Activated CD4-positive, alpha-beta T cell treated with anti-CD3 and anti-CD28 coated beads, Interleukin-2, Interleukin-4, amounts not matched to agents 100 ng/mL and 50 ng/mL, durations not matched to agents 16 hours and 8 hours (primary cell): ENCODE measurements around the gene CYP4V2.

Source experiments
- DNase-seq: peaks from one replicate; pipeline ENCODE4 v3.0.0-alpha.2; 2020; ENCODE audit warnings: low spot score

The CYP4V2 gene

DNA sequence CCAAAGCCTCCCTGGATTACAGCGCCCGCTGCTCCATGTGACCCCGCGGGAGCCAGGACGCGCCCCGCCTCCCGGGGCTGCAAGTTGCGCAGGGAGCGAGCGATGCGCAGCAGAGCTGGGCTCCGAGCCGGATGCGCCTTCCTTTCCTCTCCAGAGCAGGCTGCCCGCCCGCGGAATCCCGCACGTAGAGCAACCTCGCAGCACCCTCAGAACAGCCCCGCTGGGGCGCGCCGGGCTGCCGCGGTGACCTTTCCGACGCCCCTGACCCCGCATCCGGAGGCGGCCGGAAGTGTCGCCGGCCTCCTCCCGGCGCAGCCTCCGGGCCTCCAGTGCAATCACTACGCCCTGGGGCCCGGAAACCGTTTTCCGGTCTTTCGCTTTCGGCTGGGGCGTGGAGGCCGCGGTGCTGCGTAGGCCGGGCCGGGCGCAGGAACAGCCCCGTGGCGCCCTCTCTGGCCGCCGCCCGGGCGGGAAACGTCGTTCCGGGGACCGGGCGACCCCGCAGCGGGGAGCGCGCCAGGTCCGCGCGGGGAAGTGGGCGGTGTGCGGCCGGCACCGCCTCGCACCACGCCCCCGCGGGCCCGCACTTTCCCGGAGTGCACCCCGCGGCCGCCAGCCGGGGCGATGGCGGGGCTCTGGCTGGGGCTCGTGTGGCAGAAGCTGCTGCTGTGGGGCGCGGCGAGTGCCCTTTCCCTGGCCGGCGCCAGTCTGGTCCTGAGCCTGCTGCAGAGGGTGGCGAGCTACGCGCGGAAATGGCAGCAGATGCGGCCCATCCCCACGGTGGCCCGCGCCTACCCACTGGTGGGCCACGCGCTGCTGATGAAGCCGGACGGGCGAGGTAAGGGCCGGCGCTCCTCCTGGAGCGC, at the start of gene CYP4V2:
TSS of gene CYP4V2 (plus strand) at position 368 of the 866 bp plus-strand sequence. CDS start at position 625, 257 bp downstream.
- DNase-seq = peak; percentile 90

DNA sequence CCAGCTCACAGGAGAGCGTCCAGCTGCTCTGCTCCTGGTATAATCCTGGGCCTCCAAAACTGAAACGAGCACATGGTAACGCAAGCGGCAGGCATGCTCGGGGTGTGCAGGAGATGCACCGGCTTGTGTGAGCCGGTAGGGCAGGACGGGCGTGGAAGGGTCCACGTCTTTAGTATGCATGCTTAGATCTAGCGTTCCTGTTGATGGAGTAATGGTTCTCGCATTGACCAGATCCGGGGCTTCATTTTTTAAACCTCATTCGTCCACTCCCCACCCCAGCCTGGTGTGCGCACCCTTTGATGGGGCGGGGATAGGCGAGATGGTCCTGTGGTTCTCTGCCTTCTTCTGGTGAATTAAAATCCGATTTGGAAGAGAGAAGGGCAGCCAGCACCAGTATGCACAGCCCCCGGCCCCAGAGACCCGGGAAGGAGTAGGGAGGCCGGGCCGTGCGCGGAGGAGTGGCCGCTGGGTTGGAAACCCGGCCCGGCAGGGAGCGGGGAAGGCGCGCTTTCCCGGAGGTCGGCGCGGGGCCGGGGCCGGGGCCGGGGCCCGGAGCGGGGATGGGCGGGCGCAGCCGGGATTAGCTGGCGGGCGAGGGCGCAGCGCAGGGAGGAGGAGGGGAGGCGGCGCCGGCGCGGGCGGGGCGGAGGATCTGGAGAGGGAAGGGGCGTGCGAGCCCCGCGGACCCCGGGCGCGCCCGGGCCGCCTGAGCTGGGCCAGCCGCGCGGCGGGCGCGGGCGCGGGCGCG, 47.0 kb upstream of the CYP4V2 start:
- no peak for DNase-seq

DNA sequence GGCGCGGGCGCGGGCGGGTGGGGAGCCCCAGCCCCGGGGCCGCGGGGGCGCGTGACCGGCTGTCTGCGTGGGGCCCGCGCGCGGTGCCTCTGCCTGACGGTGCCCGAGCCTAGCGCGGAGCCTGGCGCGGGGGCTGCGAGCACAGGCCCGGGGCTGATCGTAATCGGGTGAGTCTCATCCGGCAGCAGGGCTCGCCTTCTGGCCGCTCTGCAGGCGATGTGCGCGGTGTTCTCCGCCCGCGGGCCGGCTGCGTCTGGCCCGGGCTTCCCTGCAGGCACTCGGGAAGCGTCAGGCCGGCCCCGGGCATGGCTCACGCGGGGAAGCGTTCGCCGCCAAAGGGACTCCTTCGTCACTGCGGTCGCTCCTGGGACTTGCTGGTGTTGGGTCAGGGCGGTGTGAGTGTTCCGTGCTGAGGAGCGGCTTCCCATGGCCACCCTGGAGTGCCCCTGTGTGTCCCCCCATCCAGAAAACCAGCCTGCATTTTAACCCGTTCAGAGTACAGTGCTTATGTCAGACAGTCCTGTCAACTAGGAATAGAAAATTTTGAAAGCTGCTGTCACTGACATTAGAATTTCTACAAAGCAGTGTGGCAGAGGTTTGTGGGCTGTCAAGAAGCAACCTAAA, 46.3 kb upstream of the CYP4V2 start:
- peak; percentile 19 for DNase-seq

DNA sequence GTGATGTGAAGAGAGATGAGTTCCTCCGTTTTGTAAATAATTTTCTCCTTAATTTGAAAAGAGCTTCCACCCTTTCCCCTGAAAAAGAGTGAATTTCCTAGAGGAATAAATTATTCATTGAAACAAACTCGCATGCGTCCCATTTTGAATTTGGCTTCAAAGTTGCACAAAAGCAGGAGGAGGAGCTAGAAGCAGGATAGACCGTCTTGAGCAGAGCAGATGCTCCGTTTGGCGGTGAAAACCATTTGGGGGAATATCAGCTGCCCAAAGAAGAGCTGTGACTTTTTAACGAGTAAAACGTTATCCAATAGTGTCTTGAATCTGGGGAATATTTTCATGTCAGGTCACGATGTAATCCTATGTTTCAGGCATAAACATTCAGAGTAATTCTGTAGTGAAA, 44.9 kb upstream of the CYP4V2 start:
- DNase-seq = no peak

DNA sequence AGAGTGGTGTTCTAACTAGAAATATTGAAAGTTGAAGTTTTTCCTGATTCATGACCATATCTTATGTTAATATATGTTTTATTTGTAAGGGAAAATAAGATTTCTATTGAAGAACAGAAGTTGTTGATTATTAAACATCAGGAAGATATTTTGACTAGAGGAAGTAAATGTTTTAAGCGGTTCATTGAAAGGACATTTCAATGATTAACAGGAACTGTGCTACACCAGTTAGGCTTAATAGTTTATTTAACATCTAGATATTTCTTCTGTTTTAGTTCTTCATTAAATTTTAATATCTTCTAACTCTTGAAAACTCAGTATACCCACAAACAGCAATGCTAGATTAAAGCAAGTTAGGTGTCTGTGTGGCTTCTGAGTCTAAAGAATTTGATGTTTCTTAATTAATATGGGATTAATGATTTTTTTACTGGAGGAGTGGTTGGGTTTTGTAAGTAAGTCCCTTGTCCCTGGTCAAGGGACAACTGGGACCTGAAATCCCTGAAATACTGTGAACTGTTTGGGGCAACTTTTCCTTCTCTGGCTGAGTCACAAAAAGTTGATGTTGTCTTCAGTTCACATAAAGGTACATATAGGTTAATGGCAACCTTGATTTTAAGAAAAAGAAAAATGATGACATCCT, 42.9 kb upstream of the CYP4V2 start:
- DNase-seq = no peak

DNA sequence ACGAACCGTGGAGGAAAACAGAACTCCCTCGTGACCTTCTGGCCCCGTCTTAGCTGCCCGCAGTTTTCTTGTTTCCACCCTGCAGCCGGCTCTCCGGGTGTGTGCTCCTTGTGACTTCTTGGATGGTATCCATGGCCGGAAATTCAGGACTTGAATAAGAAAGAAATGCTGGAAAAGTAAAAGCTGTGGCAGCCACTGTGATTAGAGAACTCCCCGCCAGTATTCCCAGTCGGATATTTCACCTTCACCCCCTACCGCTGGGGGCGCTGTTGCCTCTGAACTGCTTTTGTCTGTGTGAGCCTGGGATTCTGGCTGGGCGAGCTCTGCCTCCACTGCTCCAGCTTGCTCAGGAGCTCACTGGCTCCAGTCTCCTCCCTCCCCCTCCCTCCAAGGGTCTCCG, 41.5 kb upstream of the CYP4V2 start:
- DNase-seq = no peak

DNA sequence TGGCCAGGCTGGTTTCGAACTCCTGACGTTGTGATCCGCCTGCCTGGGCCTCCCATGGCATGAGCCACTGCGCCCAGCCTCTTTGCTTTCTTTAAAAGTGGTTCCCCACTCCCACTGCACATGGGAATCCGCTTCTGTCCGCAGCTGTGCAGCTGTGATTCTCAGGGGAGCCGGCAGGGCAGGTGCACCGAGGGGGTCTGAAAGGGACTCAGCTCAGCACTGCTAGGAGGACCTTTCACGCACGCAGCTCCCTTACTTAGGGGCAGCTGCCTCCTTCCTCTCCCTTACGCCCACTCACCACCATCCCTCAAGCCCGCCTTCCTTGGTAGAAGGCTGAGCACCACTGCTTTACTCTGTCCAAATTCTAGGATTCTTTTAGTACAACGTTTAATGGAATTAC, 40.4 kb upstream of the CYP4V2 start:
- DNase-seq = no peak

DNA sequence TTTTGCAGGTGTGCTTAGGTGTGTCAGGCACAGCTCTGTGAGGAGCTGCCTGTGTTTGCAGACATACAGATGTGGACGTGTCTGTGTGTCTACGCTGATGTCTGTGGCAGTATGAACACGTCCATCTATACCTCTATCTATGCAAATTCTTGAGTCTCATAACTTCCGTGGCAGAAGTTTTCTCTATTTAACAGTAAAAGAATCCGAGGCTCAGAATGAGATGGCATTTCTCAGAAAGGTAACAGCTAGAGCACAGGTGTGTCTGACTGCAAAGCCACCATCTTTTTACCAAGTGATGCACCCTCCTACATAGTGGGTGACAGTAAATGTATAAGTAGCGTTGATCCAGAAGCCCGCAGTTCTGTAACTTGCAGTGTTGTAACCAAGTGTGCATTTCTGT, 39.9 kb upstream of the CYP4V2 start:
- no peak for DNase-seq

DNA sequence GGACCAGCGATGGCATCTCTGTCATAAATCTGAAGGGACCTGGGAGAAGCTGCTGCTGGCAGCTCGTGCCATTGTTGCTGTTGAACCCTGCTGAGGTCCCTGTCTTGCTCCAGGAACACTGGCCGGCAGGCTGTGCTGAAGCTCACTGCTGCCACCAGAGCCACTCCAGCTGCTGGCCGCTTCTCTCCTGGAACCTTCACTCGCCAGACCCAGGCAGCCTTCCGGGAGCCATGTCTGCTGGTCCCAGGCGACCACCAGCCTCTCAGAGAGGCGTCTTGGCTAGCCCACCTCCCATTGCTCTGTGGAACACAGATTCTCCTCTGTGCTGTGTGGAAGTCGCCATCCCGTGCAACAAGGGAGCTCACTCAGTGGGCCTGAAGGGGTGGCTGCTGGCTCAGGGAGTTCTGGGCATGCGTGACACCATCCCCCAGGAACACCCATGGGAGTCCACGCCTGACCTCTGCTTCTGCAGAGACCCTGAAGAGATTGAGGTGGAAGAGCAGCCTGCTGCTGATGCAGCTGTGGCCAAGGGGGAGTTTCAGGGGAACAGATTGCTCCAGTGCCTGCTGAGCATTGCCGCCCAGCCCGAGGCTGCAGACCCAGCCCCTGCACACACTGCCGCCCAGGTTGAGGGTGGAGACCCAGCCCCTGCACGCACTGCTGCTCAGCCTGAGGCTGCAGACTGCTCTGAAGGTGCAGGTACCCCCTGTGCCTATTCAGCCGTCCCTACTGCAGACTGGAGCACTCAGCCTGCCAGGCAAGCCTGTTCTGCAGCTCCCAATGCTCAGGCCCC, 33.1 kb upstream of the CYP4V2 start:
- no peak for DNase-seq

DNA sequence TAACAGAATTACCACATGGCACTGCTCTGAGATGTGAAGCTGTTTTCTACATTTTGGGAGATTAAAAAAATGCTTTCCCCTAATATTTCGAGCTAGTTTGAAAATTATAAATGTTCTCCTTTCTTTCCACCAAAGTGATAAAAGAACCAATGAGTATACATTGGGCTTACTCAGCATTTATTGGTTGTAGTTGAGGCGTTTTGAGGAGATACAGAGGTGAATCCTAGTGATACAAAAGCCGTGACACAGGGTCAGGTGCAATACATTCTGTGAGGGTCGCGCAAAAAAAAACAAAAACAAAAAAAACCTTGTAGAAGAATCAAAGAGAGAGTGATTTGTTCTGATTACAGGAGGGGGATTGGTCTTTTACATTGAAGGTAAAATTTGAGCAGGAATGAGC, 32.4 kb upstream of the CYP4V2 start:
- DNase-seq = no peak

DNA sequence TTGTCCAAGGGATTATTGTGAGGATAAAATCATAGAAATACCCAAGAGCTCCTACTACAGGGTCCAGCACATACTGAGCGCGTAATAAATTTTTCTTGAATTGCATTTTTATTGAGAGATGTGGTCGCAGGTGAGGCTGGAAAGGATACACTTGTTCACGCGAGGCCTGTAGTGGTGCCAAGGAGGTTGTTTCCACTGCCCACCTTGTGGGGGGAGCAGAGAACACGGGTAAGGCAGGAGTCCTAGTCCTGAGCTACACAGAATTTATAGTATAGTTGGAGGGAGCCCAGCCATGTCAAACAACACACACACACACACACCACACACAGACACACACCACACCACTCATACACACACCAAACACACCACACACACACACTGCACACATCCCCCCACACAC, 31.8 kb upstream of the CYP4V2 start:
- no peak for DNase-seq

DNA sequence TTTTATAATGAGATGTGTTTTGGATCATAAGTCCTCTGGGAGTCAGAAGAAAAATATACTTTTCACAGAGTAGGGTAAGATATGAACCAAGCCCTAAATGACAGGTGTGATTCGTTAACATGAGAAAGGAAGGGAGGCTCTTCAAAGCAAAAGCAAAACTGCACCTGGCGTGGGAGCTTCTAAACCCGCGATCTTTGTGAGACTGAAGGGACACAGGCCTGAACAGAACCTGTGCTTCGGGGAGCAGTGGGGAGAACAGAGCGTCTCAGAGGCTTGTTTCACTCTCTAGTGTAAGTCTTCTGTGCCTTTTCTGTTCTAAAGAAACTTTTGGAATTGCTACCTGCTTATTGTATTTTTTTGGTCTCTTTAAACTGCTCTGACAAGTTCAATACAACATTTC, 30.2 kb upstream of the CYP4V2 start:
- peak; percentile 19 for DNase-seq

DNA sequence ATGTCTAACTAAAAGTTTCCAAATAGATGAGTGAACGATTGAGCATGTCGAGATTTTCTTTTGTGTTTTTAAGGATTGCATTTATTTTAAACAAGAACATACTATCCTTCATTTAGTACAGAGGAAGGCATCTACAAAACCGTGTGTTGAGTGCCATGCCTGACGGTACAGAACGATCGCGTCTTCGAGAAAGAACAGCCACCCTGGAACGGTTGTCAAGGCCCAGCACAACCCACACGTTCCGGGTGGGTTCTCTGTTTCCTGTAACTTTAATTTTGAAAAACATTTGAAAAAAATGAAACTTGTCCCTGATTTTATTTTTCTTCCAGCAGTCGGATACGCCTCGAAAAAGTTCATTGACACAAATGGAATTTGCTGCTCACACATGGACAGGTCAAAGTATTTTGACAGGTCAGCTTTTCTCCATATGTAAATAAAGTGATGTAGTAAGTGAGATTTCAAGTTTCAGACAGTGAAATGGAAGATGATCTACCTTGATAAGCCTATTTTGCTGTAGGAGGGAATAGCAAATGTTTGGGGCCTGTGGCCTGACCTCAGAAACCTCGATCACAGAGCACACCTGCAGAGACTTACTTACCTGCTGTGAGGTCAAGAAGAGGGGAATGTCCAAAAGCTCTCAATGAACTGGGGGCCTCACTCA, 24.4 kb upstream of the CYP4V2 start:
- no peak for DNase-seq

DNA sequence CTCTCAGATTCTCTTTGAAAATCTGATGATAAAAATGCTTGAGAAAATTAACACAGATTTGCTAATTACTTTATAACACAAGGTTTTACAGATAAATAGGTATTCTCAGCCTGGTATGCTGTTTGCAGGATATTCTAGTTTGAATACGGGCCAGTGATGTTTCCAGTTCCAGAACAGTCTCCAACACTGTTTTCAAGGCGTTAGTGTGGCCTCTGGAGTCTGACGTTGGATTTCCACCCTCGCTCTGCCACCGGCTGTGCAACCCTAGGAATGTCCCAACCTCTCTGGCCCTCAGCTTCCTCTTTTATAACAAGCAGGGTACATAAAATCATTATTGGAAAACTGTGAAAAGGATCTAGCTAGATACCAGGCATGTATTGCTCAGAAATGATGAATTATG, 23.8 kb upstream of the CYP4V2 start:
- DNase-seq = no peak

DNA sequence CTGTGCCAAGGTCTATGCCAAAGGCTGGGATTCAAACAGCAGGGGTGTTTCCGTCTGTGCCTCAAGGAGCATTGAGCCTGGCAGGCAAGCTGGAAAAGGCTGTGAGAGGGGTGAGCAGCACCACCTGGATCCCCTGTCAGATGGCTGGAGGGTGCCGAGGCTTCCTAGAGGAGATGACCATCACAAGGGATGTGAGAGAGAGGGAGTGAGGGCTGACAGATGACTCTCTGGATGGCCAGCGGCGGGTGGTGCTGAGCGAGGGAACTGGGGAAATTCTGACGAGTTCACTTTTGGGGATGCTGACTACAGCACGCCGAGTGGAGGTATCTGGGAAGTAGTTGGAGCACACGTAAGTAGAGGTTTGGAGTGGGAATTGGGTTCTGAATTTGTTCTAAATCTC, 22.6 kb upstream of the CYP4V2 start:
- no peak for DNase-seq

DNA sequence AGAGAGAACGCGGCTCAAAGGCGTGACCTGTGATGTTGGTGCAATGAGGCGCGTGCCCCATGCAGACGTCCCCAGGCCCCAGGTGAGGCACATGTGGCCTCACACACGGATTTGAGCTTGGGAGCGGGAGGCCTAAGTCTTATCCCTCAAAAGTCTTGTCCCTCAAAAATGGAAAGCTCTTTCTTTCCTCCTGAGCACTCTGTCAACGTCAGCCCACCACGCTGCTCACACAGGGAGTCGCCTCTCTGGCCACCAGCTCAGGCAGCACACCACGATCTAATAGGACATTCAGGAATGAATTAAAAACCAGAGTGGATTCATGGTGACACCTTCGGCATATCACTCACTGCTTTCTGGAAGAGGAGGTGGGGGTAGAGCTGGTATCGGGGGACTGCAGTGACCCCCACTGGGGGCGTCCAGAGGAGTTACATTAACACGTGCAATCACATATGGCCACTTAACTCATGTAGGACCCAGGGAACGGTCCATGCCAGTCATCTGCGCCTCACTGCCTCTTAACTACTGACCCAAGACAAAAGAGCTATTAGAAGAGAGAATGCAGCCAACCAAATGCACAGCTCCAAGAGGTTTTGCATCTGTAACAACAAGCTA, 21.9 kb upstream of the CYP4V2 start:
- no peak for DNase-seq

DNA sequence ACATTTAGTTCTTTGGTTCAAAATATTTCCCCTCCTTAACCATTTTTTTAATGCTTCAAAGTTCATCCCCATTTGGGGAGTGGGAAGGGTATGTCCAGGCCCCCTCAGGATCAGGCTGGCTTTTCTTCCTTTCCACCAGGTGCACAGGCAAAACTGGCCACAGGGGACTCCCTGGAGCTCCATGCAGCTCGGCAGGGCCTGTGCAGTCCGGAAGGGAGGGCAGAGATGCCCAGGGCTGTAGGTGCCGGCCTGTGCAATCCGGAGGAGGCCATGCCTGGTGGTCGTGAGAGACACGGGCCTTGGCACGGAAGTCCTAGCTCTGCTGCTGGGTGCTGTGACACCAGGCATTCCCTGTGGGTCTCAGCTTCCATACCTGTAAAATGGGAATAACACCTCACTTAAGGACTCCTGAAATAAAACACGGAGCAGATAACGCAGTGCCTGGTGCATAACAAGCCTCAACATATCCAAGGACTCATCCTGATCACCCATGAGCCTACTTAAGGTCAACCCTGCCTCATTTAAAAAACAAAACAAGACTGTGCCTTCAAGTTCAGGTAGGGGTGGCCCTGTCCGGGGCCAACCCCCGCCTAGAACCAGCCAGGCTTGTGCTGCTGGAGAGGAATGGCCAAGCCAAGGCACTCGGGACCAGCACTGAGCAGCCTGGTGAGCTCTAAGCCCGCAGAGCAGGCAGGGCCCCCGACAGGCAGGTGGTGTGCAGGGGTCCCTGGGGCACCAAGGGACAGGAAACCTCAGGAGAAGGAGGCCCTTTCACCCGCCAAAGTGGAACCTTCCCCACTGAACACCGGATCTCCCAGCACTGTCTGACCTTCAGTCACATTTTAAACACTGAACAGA, 21.2 kb upstream of the CYP4V2 start:
- no peak for DNase-seq

DNA sequence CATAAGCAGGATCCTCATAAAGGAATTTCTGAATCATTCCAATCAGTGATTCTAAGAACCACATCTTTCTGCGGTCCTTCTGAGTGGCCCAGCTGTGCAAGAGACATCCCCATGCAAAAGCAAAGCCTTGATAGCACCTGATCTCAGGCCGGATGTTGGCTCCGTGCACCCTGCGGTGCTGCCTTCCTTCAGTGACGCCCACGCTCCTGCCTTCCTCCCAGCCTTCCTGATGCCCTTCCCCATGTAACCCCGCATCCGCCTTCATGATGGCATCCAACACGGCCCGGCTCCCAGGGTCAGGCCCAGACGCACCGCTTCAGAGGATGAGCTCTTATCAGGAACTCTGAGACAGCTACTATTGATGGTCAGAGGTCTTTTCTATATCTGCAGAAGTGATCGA, 20.4 kb upstream of the CYP4V2 start:
- no peak for DNase-seq

DNA sequence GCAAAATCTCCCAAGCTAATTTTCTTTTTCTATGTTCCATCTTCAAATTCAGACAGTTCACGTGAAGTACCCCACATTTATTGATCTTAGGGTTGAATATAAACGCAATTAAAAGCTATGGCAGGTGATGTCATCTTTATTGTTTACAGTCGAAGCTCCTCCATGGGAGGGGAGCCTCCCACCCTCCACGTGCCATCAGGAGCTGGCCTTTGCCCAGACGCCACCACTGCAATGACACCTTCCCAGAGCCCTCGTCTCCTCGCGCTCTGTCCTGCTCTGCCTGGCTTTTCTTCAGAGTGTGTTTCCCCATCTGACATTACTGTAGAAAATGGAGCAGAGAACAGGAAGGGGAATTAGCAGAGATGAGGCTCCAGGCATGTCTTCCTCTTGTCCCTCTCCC, 18.8 kb upstream of the CYP4V2 start:
- DNase-seq = no peak

DNA sequence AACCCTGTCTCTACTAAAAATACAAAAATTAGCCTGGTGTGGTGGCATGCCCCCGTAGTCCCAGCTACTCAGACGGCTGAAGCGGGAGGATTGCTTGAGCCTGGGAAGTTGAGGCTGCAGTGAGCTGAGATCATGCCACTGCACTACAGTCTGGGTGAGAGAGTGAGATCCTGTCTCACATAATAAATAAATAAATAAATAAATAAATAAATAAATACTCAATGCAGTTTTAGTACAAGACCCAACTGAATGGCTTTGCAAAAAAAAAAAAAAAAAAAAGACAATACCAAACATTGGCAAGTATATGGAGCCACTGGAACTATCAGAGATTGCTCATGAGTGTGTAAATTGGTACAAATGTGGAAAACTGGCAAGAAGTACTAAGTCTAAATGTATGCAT, 3.3 kb upstream of the CYP4V2 start:
- no peak for DNase-seq
